ENCODE data around the gene OGDH.

Gene OGDH

DNA sequence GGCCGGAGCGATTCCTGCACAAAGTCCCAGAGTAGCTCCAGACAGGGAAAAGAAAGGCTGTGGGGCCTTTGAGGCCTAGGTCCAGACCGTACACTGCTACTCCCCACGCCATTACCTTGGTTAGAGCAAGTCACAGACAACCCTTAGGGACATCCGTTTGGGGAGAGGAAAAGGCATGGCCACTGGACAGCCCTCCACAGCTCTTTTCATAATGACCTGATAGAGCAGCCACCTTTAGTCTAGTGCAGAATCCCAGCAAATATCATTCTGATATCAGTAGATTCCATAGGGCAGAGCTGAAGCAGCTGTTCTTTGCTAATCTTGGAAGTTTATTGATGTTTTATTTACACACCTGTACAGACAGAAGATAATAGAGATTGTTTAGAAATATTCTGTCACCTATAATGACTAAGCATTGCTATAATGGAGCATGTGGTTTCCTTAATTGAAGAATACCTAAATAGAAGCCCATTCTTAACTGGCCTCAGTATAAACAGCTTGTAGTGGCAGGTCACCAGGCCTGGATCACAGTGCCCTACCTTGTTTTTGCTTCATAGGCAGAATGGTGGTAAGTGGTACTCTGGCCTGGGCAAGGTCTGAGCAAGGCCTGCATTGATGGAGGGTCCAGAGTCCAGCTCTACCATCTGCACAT lies 27.9 kb downstream of the OGDH start:
- no peak overlapping the region for H3K4me3 ChIP-seq (ENCODE audit: low read length)
- H3K36me3 ChIP-seq (ENCODE audit: control insufficient read depth, low read length) = peaks cover 18% of the 10 kb centered on the region
- H4K20me1 ChIP-seq (ENCODE audit: control insufficient read depth, insufficient read depth, low read depth, low read length) = peaks cover 6% of the 10 kb centered on the region; the same call in 1 of the 2 replicates
- peaks cover 15% of the 10 kb centered on the region for H3F3A ChIP-seq (ENCODE audit: control insufficient read depth, insufficient read depth)
- no peaks in the 10 kb centered on the region for H3K27me3 ChIP-seq (ENCODE audit: control insufficient read depth, low read length)
- no peaks in the 10 kb centered on the region for H3K9me3 ChIP-seq (ENCODE audit: control insufficient read depth, insufficient read depth, low read length)
- peaks cover 49% of the 10 kb centered on the region for H3K79me2 ChIP-seq (ENCODE audit: control insufficient read depth, low read length)
- no peaks in the 10 kb centered on the region for H3K9me2 ChIP-seq (replicated peaks; ENCODE audit: control insufficient read depth, low read length)
- no peak overlapping the region for H3K4me2 ChIP-seq (ENCODE audit: low read length)
- TF ChIP-seq EZH2phosphoT487 (IDR thresholded peaks at IDR 0.05; ENCODE audit: borderline replicate concordance, low read length) = no peak
- TF ChIP-seq, protein P1, sequence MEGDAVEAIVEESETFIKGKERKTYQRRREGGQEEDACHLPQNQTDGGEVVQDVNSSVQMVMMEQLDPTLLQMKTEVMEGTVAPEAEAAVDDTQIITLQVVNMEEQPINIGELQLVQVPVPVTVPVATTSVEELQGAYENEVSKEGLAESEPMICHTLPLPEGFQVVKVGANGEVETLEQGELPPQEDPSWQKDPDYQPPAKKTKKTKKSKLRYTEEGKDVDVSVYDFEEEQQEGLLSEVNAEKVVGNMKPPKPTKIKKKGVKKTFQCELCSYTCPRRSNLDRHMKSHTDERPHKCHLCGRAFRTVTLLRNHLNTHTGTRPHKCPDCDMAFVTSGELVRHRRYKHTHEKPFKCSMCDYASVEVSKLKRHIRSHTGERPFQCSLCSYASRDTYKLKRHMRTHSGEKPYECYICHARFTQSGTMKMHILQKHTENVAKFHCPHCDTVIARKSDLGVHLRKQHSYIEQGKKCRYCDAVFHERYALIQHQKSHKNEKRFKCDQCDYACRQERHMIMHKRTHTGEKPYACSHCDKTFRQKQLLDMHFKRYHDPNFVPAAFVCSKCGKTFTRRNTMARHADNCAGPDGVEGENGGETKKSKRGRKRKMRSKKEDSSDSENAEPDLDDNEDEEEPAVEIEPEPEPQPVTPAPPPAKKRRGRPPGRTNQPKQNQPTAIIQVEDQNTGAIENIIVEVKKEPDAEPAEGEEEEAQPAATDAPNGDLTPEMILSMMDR (IDR thresholded peaks at IDR 0.05; ENCODE audit: low read depth, low read length, poor library complexity, severe bottlenecking) = no peak
- no peak overlapping the region for H3K27ac ChIP-seq (ENCODE audit: low read depth, low read length)
- peaks cover 83% of the 10 kb centered on the region for H3K4me1 ChIP-seq (ENCODE audit: control insufficient read depth, low read length)

DNA sequence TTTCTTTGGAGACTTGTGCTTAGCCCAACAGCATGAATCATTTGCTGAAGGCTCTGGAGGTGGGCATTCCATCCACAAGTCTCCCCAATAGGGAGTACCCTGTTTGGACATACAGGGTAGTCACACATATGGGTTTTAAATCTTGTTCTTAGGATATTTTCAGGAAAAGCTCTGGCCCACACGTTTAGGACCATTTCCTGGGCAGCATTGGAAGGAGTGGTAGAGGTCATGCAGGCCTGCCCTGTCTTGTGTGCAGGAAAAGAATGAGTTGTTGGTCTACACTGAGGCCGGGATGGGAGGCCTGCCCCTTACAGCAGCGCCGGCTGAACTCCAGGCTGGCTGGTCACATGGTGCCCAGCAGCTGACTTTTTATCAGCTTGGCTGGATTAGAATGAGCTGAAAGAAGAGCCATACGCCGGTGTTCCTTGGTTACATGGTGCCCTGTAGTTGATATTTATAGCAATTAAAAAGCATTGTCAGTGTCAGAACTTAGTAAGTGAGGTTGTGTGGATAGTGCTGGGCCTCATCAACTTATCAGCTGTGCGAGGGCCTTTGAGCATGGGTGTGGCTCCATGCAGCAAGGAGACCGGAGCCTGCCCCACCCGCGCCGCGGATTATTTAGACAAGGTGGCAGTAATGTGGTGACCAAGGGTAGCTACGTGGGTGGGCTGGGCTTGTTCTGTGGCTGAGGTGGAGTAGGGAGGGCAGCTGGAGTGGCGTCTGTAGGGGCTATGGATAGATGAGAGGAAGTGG lies 28.6 kb downstream of the OGDH start:
- H3K9me2 ChIP-seq (replicated peaks; ENCODE audit: control insufficient read depth, low read length) = no peaks in the 10 kb centered on the region
- H3K27ac ChIP-seq (ENCODE audit: low read depth, low read length) = no peak overlapping the region
- no peaks in the 10 kb centered on the region for H3K9me3 ChIP-seq (ENCODE audit: control insufficient read depth, insufficient read depth, low read length)
- H3K79me2 ChIP-seq (ENCODE audit: control insufficient read depth, low read length) = peaks cover 51% of the 10 kb centered on the region
- peaks cover 79% of the 10 kb centered on the region for H3K4me1 ChIP-seq (ENCODE audit: control insufficient read depth, low read length)
- H3K4me2 ChIP-seq (ENCODE audit: low read length) = no peak overlapping the region
- TF ChIP-seq EZH2phosphoT487 (IDR thresholded peaks at IDR 0.05; ENCODE audit: borderline replicate concordance, low read length) = no peak
- TF ChIP-seq, protein P1 (IDR thresholded peaks at IDR 0.05; ENCODE audit: low read depth, low read length, poor library complexity, severe bottlenecking) = no peak
- peaks cover 17% of the 10 kb centered on the region for H3K36me3 ChIP-seq (ENCODE audit: control insufficient read depth, low read length)
- H4K20me1 ChIP-seq (ENCODE audit: control insufficient read depth, insufficient read depth, low read depth, low read length) = peaks cover 3% of the 10 kb centered on the region; the same call in 1 of the 2 replicates
- H3K4me3 ChIP-seq (ENCODE audit: low read length) = no peak overlapping the region
- no peaks in the 10 kb centered on the region for H3K27me3 ChIP-seq (ENCODE audit: control insufficient read depth, low read length)
- peaks cover 15% of the 10 kb centered on the region for H3F3A ChIP-seq (ENCODE audit: control insufficient read depth, insufficient read depth)

DNA sequence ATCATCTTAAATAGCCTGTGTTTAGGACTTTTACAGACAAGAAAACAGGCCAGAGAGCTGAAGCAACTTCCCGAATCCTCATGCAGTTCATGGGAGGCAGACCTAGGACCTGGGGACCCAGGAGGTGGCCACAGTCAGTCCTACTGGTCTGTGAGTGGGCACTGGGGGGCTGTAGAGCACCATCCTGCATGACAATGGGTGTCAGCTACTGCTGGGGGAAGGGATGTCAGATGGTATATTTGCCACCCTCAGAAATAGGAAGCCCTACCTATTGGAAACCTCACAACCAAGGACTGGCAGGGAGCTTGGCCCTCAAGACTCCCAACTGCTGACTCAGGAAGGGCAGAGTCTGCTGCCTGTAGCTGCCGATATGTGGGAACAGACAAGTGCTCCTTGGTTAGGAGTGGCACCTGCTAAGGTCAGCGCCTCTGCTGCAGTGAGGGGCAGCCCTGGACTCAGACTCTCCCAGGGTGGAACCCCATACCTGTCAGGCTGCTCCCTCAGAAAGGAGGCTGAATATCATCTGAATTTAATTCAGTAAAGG lies 29.7 kb downstream of the OGDH start:
- Histone ChIP-seq H3K9me3 (ENCODE audit: control insufficient read depth, insufficient read depth, low read length) (no peaks in the 10 kb centered on the region), H3K4me3 (ENCODE audit: low read length) (no peak overlapping the region), H3K27me3 (ENCODE audit: control insufficient read depth, low read length) (no peaks in the 10 kb centered on the region), H3F3A (ENCODE audit: control insufficient read depth, insufficient read depth) (peaks cover 11% of the 10 kb centered on the region; the same call in 1 of the 2 replicates), H3K27ac (ENCODE audit: low read depth, low read length) (no peak overlapping the region), H3K79me2 (ENCODE audit: control insufficient read depth, low read length) (peaks cover 47% of the 10 kb centered on the region), H3K4me2 (ENCODE audit: low read length) (no peak overlapping the region), H3K9me2 (replicated peaks; ENCODE audit: control insufficient read depth, low read length) (no peaks in the 10 kb centered on the region), H4K20me1 (ENCODE audit: control insufficient read depth, insufficient read depth, low read depth, low read length) (no peaks in the 10 kb centered on the region), H3K4me1 (ENCODE audit: control insufficient read depth, low read length) (peaks cover 68% of the 10 kb centered on the region), H3K36me3 (ENCODE audit: control insufficient read depth, low read length) (peaks cover 9% of the 10 kb centered on the region)
- TF ChIP-seq, protein P1 (IDR thresholded peaks at IDR 0.05; ENCODE audit: low read depth, low read length, poor library complexity, severe bottlenecking) = no peak
- TF ChIP-seq EZH2phosphoT487 (IDR thresholded peaks at IDR 0.05; ENCODE audit: borderline replicate concordance, low read length) = no peak

All from DOHH2 (cell line).